PC-3 (cell line): ENCODE measurements around the gene AOPEP. TPM values are rescaled to one million over a fixed set of nuclear protein-coding genes. Genes with fewer than 3 reads are reported as not detected.
A peak's percentile ranks its signal among the peaks of the same experiment; 100 is the strongest.

Experiments used
- ATAC-seq: fragments of 200-7000 bp; cut with Tn5 transposase; 2 replicates; pipeline ENCODE4 v1.9.1; 2020; ENCODE audit warnings: mild to moderate bottlenecking, moderate library complexity
- BruUV-seq: library from RNA; stranded (reverse); fragments of 400-500 nt; replicated peaks from 2 replicates; lab custom pipeline; 2021; lab: Mats Ljungman, UMichigan
- CTCF ChIA-PET: fragments of 300-600 bp; sonication (Branson Sonifier 250); formaldehyde crosslinking; loops from one replicate; lab custom pipeline; 2022; ENCODE audit warnings: antibody characterized with exemption; lab: Charles Lee
- POLR2A ChIA-PET: fragments of 300-600 bp; sonication (Branson Sonifier 250); formaldehyde crosslinking; loops from one replicate; lab custom pipeline; 2022; ENCODE audit warnings: antibody characterized with exemption; ENCODE audit not compliant: unreplicated experiment; lab: Charles Lee
- DNase-seq: peaks from one replicate; pipeline ENCODE4 v3.0.0-alpha.2; 2015
- H2AFZ ChIP-seq: fragments of 300-600 bp; sonication (generic); 2 replicates; pipeline ENCODE4 v1.6.0; 2016; ENCODE audit warnings: antibody characterized with exemption, low read length
- H3F3A ChIP-seq: fragments of 300-600 bp; sonication (generic); one replicate; pipeline ENCODE4 v1.6.0; 2017; ENCODE audit warnings: antibody characterized with exemption, low read length, control low read depth, mild to moderate bottlenecking; ENCODE audit not compliant: unreplicated experiment
- H3K27ac ChIP-seq: fragments of 300-600 bp; sonication (generic); 2 replicates; pipeline ENCODE4 v1.5.1; 2016; ENCODE audit warnings: mild to moderate bottlenecking, low read length
- H3K27me3 ChIP-seq: fragments of 300-600 bp; sonication (generic); 2 replicates; pipeline ENCODE4 v1.6.1; 2016; ENCODE audit warnings: low read length, mixed read lengths
- H3K36me3 ChIP-seq: fragments of 300-600 bp; sonication (generic); 2 replicates; pipeline ENCODE4 v1.6.1; 2016; ENCODE audit warnings: low read depth, mixed run types, low read length, mixed read lengths
- H3K4me1 ChIP-seq: fragments of 300-600 bp; sonication (generic); 2 replicates; pipeline ENCODE4 v1.5.1; 2016; ENCODE audit warnings: low read length; ENCODE audit not compliant: insufficient read depth
- H3K4me2 ChIP-seq: fragments of 300-600 bp; sonication (generic); 2 replicates; pipeline ENCODE4 v1.6.0; 2016; ENCODE audit warnings: low read length
- H3K4me3 ChIP-seq: fragments of 300-600 bp; sonication (generic); 2 replicates; pipeline ENCODE4 v1.5.1; 2016; ENCODE audit warnings: mild to moderate bottlenecking, low read length, mixed read lengths
- H3K79me2 ChIP-seq: fragments of 300-600 bp; sonication (generic); 2 replicates; pipeline ENCODE4 v1.6.1; 2017; ENCODE audit warnings: low read length, mixed read lengths
- H3K9ac ChIP-seq: fragments of 300-600 bp; sonication (generic); 2 replicates; pipeline ENCODE4 v1.6.0; 2016; ENCODE audit warnings: mild to moderate bottlenecking, low read length
- H3K9me2 ChIP-seq: fragments of 300-600 bp; sonication (generic); replicated peaks from 2 replicates; pipeline ENCODE4 v1.6.1; 2016; ENCODE audit warnings: mixed run types, low read length, mixed read lengths
- H3K9me3 ChIP-seq: fragments of 300-600 bp; sonication (generic); 2 replicates; pipeline ENCODE4 v1.6.1; 2016; ENCODE audit warnings: low read length, mixed read lengths
- H4K20me1 ChIP-seq: fragments of 300-600 bp; sonication (generic); 2 replicates; pipeline ENCODE4 v1.6.1; 2016; ENCODE audit warnings: low read length, mixed read lengths
- EZH2 ChIP-seq: fragments of 300-600 bp; sonication (generic); IDR thresholded peaks from one replicate; pipeline ENCODE4 v1.6.1; 2017; ENCODE audit warnings: antibody characterized with exemption, mild to moderate bottlenecking, low read length; ENCODE audit not compliant: unreplicated experiment
- EZH2phosphoT487 ChIP-seq: fragments of 300-600 bp; sonication (generic); IDR thresholded peaks from 2 replicates; pipeline ENCODE4 v1.6.1; 2018; ENCODE audit warnings: mild to moderate bottlenecking, antibody characterized with exemption, low read length, borderline replicate concordance
- intact Hi-C: fragments of 100-400 bp; cut with micrococcal nuclease; formaldehyde crosslinking; loops from 2 replicates; pipeline ENCODE4 v1.9.0; 2023
- total RNA-seq: library from RNA; depleted of rRNA; stranded (reverse); fragments of >200 nt; gene quantifications from 2 replicates; pipeline ENCODE4 v1.2.3, GENCODE V29; 2014
- TF ChIP-seq, protein P1 (sequence below): fragments of 300-600 bp; sonication (generic); conservative IDR thresholded peaks from 2 replicates; pipeline ENCODE4 v1.5.1; 2017; ENCODE audit warnings: antibody characterized with exemption, low read depth, mild to moderate bottlenecking, low read length

Gene AOPEP
- total RNA-seq, 1 experiment from 2014 or later: 23.1 TPM

DNA sequence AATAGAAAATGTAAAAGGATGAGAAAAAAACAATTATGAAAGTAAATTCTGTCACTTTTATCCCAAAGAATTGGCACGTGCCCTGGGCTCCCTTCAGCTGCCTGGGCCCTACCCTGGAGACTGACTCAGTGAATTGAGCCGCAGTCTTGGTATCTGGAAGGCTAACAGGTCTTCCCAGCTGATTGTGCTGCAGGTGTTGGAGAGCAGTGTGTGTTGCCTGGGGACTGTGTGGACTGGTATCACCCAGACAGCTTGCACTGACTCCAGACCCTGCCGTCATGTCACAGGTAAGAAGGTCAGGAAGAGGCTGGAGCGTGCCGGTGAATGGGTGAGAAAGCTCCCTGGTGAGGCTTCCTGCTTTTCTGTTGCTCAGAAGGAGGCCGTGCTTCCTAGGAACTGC, 83.3 kb downstream of the AOPEP start:
- Histone ChIP-seq H3K4me3 (no peak overlapping the region), H3K79me2 (peaks cover 8% of the 10 kb centered on the region; the same call in 1 of the 2 replicates), H2AFZ (no peak overlapping the region), H4K20me1 (no peaks in the 10 kb centered on the region), H3K27ac (no peak overlapping the region), H3K4me2 (no peak overlapping the region), H3K9ac (no peak overlapping the region), H3K4me1 (peaks cover 34% of the 10 kb centered on the region), H3K27me3 (no peaks in the 10 kb centered on the region), H3K9me2 (no peaks in the 10 kb centered on the region), H3K9me3 (no peaks in the 10 kb centered on the region), H3F3A (no peaks in the 10 kb centered on the region), H3K36me3 (no peaks in the 10 kb centered on the region)
- CTCF ChIA-PET: no interaction called here
- DNase-seq (no peak), ATAC-seq (no peak)
- POLR2A ChIA-PET: no interaction called here
- BruUV-seq: no TSS peak
- intact Hi-C loops: no loop called here
- TF ChIP-seq EZH2 (no peak), EZH2phosphoT487 (no peak)
- TF ChIP-seq, protein P1, sequence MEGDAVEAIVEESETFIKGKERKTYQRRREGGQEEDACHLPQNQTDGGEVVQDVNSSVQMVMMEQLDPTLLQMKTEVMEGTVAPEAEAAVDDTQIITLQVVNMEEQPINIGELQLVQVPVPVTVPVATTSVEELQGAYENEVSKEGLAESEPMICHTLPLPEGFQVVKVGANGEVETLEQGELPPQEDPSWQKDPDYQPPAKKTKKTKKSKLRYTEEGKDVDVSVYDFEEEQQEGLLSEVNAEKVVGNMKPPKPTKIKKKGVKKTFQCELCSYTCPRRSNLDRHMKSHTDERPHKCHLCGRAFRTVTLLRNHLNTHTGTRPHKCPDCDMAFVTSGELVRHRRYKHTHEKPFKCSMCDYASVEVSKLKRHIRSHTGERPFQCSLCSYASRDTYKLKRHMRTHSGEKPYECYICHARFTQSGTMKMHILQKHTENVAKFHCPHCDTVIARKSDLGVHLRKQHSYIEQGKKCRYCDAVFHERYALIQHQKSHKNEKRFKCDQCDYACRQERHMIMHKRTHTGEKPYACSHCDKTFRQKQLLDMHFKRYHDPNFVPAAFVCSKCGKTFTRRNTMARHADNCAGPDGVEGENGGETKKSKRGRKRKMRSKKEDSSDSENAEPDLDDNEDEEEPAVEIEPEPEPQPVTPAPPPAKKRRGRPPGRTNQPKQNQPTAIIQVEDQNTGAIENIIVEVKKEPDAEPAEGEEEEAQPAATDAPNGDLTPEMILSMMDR: no peak

DNA sequence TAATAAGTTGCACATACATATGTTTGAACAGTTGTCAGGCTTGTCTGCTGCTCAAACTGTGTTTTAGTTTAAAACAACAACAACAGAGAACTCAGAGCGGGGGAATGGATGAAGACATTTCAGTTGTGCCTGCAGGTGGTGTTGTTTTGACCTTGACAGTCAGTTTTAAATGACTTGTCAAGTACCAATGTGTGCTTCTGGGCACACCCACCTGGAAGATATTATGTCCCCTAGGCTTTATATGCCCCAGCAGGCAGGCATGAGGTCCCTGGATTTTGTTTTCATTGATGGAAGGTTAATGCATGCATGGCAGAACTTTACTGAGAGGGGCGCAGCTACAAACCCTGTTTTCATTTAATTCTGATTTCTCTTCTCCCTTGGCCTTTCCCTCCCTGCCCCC, 84.6 kb downstream of the AOPEP start:
- Histone ChIP-seq H3K4me1 (peaks cover 24% of the 10 kb centered on the region), H3K9me2 (no peaks in the 10 kb centered on the region), H3K36me3 (no peaks in the 10 kb centered on the region), H3K9ac (no peak overlapping the region), H4K20me1 (no peaks in the 10 kb centered on the region), H3K27ac (no peak overlapping the region), H3K9me3 (no peaks in the 10 kb centered on the region), H3K4me2 (no peak overlapping the region), H2AFZ (no peak overlapping the region), H3K27me3 (no peaks in the 10 kb centered on the region), H3K4me3 (no peak overlapping the region), H3F3A (no peaks in the 10 kb centered on the region), H3K79me2 (peaks cover 8% of the 10 kb centered on the region; the same call in 1 of the 2 replicates)
- intact Hi-C loops: no loop called here
- CTCF ChIA-PET: no interaction called here
- POLR2A ChIA-PET: no interaction called here
- DNase-seq: no peak
- ATAC-seq: no peak
- no TSS peak for BruUV-seq
- TF ChIP-seq EZH2: no peak
- no peak for TF ChIP-seq EZH2phosphoT487
- TF ChIP-seq, protein P1: no peak

DNA sequence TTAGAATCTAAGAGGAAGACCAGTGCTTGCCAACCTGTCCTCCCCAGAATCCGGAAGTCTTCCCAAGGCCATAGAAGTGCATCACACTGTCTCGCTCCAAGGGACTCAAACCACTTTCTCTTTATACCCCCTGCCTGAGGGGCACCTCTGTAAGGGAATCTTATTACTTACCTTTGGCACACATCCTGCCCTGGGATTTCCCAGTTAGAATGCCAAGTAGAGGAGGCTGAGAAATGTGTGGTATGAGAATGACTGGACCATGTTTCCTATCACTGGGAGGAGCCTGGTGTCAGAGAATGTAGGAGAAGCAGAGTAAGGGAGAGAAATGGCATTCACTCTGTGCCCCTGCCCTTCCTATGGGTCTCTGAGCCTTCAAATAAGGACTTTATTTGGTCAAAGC, 85.8 kb downstream of the AOPEP start:
- Histone ChIP-seq H3K4me1 (peaks cover 21% of the 10 kb centered on the region), H3K4me2 (peak overlapping the region; percentile 41; the same call in 1 of the 2 replicates)
- CTCF ChIA-PET: no interaction called here

More for the DNA sequence above, 85.8 kb downstream of the AOPEP start:
- Histone ChIP-seq H3K27me3 (no peaks in the 10 kb centered on the region), H3F3A (no peaks in the 10 kb centered on the region), H3K36me3 (no peaks in the 10 kb centered on the region), H2AFZ (no peak overlapping the region), H3K9me3 (no peaks in the 10 kb centered on the region), H3K9me2 (no peaks in the 10 kb centered on the region), H3K79me2 (0 out of 2 replicates have a peak, but pooled peaks cover 3% of the 10 kb centered on the region), H4K20me1 (no peaks in the 10 kb centered on the region), H3K4me3 (no peak overlapping the region), H3K9ac (no peak overlapping the region; the same call in 1 of the 2 replicates), H3K27ac (peak overlapping the region; percentile 49)
- intact Hi-C loops: no loop called here
- TF ChIP-seq, protein P1: no peak
- TF ChIP-seq EZH2phosphoT487: no peak
- TF ChIP-seq EZH2: no peak
- no peak for ATAC-seq
- peak; percentile 71 for DNase-seq
- BruUV-seq: no TSS peak
- POLR2A ChIA-PET: no interaction called here
